ENCODE measurements around the gene TMEM151B.
A peak's percentile ranks its signal among the peaks of the same experiment; 100 is the strongest.

Gene TMEM151B

DNA sequence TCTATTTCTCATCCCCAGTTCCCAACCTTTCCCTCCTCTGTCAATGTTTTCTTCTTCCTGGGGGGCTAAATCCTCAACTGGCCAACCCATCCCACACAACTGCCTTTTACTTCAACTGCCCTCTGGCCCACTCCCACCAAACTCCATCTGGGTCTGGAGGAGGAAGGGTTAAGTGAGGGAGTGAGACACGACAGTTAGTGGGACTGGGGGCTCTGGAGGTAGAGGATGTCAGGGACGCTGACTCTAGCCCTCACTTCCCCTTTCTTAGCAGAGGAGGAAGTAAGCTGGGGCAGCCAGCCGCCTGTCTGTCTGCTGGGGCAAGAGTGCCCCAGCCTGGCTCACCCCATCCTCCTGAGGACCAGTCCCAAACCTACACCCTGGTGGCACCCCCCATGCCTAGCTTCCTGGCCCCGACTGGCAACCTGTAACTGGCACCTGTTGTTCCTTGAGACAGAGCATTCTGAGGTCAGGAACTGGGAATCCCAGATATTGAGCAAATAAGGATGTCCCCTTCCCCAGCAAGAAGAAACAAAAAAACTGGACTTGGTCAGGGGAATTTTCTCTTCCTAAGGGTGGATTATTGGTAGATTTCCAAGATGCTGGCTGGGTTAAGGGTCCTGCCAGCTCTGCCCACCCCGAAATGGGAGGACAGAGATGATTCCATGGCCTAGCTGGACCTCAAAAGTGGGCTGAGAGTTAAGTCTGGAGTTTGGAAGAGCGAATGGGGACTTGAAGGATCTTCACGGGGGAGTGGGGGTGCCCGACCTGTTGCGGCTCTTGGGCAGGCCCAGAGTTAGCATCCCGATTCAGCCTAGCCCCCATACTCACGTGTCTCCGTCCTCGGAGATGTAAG, 5.9 kb upstream of the TMEM151B start:
- no peaks in the 10 kb centered on the region for H3K9me3 ChIP-seq (ENCODE audit: severe bottlenecking)
- H3K27ac ChIP-seq (ENCODE audit: poor library complexity, severe bottlenecking) = no peak overlapping the region
- DNase-seq (ENCODE audit: low spot score) = no peak
- peaks cover 18% of the 10 kb centered on the region for H3K4me1 ChIP-seq (ENCODE audit: insufficient read depth, poor library complexity, severe bottlenecking)
- H3K27me3 ChIP-seq (ENCODE audit: insufficient read depth, poor library complexity, severe bottlenecking) = peaks cover 1% of the 10 kb centered on the region
- TF ChIP-seq, protein P1, sequence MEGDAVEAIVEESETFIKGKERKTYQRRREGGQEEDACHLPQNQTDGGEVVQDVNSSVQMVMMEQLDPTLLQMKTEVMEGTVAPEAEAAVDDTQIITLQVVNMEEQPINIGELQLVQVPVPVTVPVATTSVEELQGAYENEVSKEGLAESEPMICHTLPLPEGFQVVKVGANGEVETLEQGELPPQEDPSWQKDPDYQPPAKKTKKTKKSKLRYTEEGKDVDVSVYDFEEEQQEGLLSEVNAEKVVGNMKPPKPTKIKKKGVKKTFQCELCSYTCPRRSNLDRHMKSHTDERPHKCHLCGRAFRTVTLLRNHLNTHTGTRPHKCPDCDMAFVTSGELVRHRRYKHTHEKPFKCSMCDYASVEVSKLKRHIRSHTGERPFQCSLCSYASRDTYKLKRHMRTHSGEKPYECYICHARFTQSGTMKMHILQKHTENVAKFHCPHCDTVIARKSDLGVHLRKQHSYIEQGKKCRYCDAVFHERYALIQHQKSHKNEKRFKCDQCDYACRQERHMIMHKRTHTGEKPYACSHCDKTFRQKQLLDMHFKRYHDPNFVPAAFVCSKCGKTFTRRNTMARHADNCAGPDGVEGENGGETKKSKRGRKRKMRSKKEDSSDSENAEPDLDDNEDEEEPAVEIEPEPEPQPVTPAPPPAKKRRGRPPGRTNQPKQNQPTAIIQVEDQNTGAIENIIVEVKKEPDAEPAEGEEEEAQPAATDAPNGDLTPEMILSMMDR (IDR thresholded peaks at IDR 0.05; ENCODE audit: poor library complexity, severe bottlenecking) = no peak
- ATAC-seq (ENCODE audit: low read depth) = peak; percentile 3; the same call in 1 of the 3 replicates
- no peaks in the 10 kb centered on the region for H3K36me3 ChIP-seq (ENCODE audit: low read depth)
- peak overlapping the region; percentile 69 for H3K4me3 ChIP-seq (ENCODE audit: severe bottlenecking)

DNA sequence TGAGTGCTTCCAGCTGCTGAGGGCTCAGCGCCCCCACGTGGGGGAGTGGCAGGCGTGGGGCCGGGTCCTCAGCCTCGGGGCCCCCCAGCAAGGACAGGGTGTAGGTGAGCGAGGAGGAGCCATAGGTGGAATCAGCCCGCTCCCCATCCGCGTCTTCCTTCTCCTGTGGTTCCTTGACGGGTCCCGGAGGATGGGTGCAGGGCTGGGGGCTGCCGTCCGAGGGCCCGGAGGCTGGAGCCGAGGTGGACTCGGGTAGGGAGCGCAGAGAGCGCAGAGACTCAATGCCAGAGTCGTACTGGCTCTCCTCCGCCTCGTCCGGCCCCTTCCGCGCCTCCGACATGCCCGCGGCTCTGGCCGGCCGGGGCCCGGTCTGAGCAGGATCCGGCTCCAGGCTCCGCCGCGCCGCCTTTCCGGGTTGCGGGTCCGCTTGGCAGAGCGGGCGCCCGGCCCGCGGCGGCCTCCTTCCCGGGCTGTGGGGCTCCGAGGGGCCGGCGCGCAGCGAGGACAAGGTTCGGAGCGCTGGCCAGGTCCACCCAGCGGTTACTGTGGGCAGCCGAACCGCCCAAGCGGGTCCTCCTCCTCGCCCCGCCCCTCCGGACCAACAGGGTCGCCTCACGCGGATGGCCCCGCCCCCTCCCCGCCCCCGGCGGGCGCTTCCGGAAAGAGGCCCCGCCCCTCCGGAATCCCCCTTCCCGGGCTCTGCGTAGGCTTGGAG, 5.1 kb upstream of the TMEM151B start, which contains the start of gene NFKBIE:
TSS of gene NFKBIE (minus strand) at position 545 of the 715 bp plus-strand sequence. CDS start at position 340, 205 bp downstream.
- TF ChIP-seq, protein P1 (IDR thresholded peaks at IDR 0.05; ENCODE audit: poor library complexity, severe bottlenecking) = peak; percentile 35
- Histone ChIP-seq H3K36me3 (ENCODE audit: low read depth) (no peaks in the 10 kb centered on the region), H3K4me1 (ENCODE audit: insufficient read depth, poor library complexity, severe bottlenecking) (peaks cover 18% of the 10 kb centered on the region), H3K27ac (ENCODE audit: poor library complexity, severe bottlenecking) (no peak within 1 kb of the TSS), H3K4me3 (ENCODE audit: severe bottlenecking) (peak within 1 kb of the TSS; percentile 69), H3K9me3 (ENCODE audit: severe bottlenecking) (no peaks in the 10 kb centered on the region), H3K27me3 (ENCODE audit: insufficient read depth, poor library complexity, severe bottlenecking) (peaks cover 9% of the 10 kb centered on the region)
- ATAC-seq (ENCODE audit: low read depth) = peak; percentile 70
- DNase-seq (ENCODE audit: low spot score) = peak; percentile 92

DNA sequence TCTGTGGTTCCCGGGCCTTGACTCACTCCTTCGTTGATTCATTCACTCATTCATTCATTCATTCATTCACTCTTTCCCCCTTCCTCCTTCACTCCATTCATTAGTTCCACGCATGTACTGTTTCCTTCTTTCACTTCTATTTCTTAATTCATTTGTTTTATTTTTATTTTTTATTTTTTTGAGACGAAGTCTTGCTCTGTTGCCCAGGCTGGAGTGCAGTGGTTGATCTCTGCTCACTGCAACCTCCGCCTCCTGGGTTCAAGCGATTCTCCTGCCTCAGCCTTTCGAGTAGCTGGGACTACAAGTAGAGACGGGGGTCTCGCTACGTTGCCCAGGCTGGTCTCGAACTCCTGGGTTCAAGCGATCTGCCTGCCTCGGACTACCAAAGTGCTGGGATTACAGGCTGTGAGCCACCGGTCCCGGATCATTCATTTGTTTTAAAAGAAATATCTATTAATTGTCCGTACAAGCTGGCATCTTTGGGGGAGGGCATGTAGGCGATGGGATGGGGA, 4.5 kb upstream of the TMEM151B start:
- no peaks in the 10 kb centered on the region for H3K9me3 ChIP-seq (ENCODE audit: severe bottlenecking)
- ATAC-seq (ENCODE audit: low read depth) (no peak), DNase-seq (ENCODE audit: low spot score) (no peak)
- TF ChIP-seq, protein P1 (IDR thresholded peaks at IDR 0.05; ENCODE audit: poor library complexity, severe bottlenecking) = no peak
- no peak overlapping the region for H3K27ac ChIP-seq (ENCODE audit: poor library complexity, severe bottlenecking)
- H3K4me3 ChIP-seq (ENCODE audit: severe bottlenecking) = peak overlapping the region; percentile 69
- no peaks in the 10 kb centered on the region for H3K36me3 ChIP-seq (ENCODE audit: low read depth)
- H3K27me3 ChIP-seq (ENCODE audit: insufficient read depth, poor library complexity, severe bottlenecking) = peaks cover 9% of the 10 kb centered on the region
- H3K4me1 ChIP-seq (ENCODE audit: insufficient read depth, poor library complexity, severe bottlenecking) = peaks cover 18% of the 10 kb centered on the region

DNA sequence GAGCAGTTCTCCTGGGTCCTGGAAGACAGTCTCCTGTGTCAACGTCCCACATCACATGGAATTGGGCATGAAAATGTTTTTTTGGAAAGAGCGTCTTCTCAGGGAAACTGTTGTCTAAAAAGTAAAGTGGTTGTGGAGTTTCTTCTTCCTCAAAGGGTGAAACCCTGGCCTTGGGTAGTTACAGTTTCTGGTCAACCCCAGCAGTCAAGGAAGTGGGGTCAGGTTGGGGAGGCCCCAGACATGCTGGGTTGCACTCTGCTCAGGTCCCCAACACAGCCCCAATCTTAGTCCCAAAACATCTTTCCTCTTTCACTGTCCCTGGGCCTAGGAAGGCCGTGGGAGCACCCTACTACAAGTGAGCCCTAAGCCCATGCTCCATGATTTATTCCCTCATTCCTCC, 3.9 kb upstream of the TMEM151B start:
- Histone ChIP-seq H3K27me3 (ENCODE audit: insufficient read depth, poor library complexity, severe bottlenecking) (peaks cover 11% of the 10 kb centered on the region), H3K27ac (ENCODE audit: poor library complexity, severe bottlenecking) (no peak overlapping the region), H3K4me3 (ENCODE audit: severe bottlenecking) (no peak overlapping the region), H3K36me3 (ENCODE audit: low read depth) (no peaks in the 10 kb centered on the region), H3K9me3 (ENCODE audit: severe bottlenecking) (no peaks in the 10 kb centered on the region), H3K4me1 (ENCODE audit: insufficient read depth, poor library complexity, severe bottlenecking) (peaks cover 18% of the 10 kb centered on the region)
- DNase-seq (ENCODE audit: low spot score) = no peak
- TF ChIP-seq, protein P1 (IDR thresholded peaks at IDR 0.05; ENCODE audit: poor library complexity, severe bottlenecking) = no peak
- no peak for ATAC-seq (ENCODE audit: low read depth)
